ENCODE data around the gene SMIM38.

Gene SMIM38

GRCh38 chr11:69125861-69126260, 29.9 kb upstream of the SMIM38 start:
- Histone ChIP-seq H3K27me3 (ENCODE audit: insufficient read depth, low read length) (no peaks in the 10 kb centered on the region; the same call in 1 of the 2 replicates), H3K36me3 (ENCODE audit: insufficient read depth, low read length) (no peaks in the 10 kb centered on the region), H3K9ac (ENCODE audit: low read length) (no peak overlapping the region), H3K4me2 (ENCODE audit: low read length) (no peak overlapping the region), H3K9me3 (ENCODE audit: low read length) (no peaks in the 10 kb centered on the region; the same call in 1 of the 2 replicates), H2AFZ (ENCODE audit: low read length) (no peak overlapping the region), H3K27ac (ENCODE audit: low read depth, low read length, poor library complexity, severe bottlenecking) (no peak overlapping the region), H3K4me3 (ENCODE audit: low read depth, low read length, poor library complexity, severe bottlenecking) (no peak overlapping the region), H3K9me2 (ENCODE audit: low read depth, low read length) (no peaks in the 10 kb centered on the region), H3F3A (ENCODE audit: insufficient read depth, low read length) (no peaks in the 10 kb centered on the region), H4K20me1 (ENCODE audit: insufficient read depth, low read length) (no peaks in the 10 kb centered on the region), H3K79me2 (ENCODE audit: insufficient read depth, low read length) (no peaks in the 10 kb centered on the region), H3K4me1 (ENCODE audit: insufficient read depth, low read length, severe bottlenecking) (no peaks in the 10 kb centered on the region)
- TF ChIP-seq CTCF (IDR thresholded peaks at IDR 0.05; ENCODE audit: low read length) (no peak), EZH2 (IDR thresholded peaks at IDR 0.05; ENCODE audit: borderline replicate concordance, low read length) (no peak)

GRCh38 chr11:69126286-69126685, 29.4 kb upstream of the SMIM38 start:
- Histone ChIP-seq H2AFZ (ENCODE audit: low read length) (no peak overlapping the region), H3F3A (ENCODE audit: insufficient read depth, low read length) (no peaks in the 10 kb centered on the region), H4K20me1 (ENCODE audit: insufficient read depth, low read length) (no peaks in the 10 kb centered on the region), H3K79me2 (ENCODE audit: insufficient read depth, low read length) (no peaks in the 10 kb centered on the region), H3K9ac (ENCODE audit: low read length) (no peak overlapping the region), H3K4me3 (ENCODE audit: low read depth, low read length, poor library complexity, severe bottlenecking) (no peak overlapping the region), H3K4me1 (ENCODE audit: insufficient read depth, low read length, severe bottlenecking) (no peaks in the 10 kb centered on the region), H3K9me3 (ENCODE audit: low read length) (no peaks in the 10 kb centered on the region; the same call in 1 of the 2 replicates), H3K27ac (ENCODE audit: low read depth, low read length, poor library complexity, severe bottlenecking) (no peak overlapping the region), H3K27me3 (ENCODE audit: insufficient read depth, low read length) (no peaks in the 10 kb centered on the region; the same call in 1 of the 2 replicates), H3K9me2 (ENCODE audit: low read depth, low read length) (no peaks in the 10 kb centered on the region), H3K36me3 (ENCODE audit: insufficient read depth, low read length) (no peaks in the 10 kb centered on the region), H3K4me2 (ENCODE audit: low read length) (no peak overlapping the region)
- TF ChIP-seq EZH2 (IDR thresholded peaks at IDR 0.05; ENCODE audit: borderline replicate concordance, low read length) = no peak
- no peak for TF ChIP-seq CTCF (IDR thresholded peaks at IDR 0.05; ENCODE audit: low read length)

- no peaks in the 10 kb centered on the region; the same call in 1 of the 2 replicates for H3K27me3 ChIP-seq (ENCODE audit: insufficient read depth, low read length)
- H2AFZ ChIP-seq (ENCODE audit: low read length) = no peak overlapping the region
- H3F3A ChIP-seq (ENCODE audit: insufficient read depth, low read length) = no peaks in the 10 kb centered on the region
- no peak overlapping the region for H3K27ac ChIP-seq (ENCODE audit: low read depth, low read length, poor library complexity, severe bottlenecking)
- H3K4me3 ChIP-seq (ENCODE audit: low read depth, low read length, poor library complexity, severe bottlenecking) = no peak overlapping the region
- TF ChIP-seq CTCF (IDR thresholded peaks at IDR 0.05; ENCODE audit: low read length) (no peak), EZH2 (IDR thresholded peaks at IDR 0.05; ENCODE audit: borderline replicate concordance, low read length) (no peak)
- H3K36me3 ChIP-seq (ENCODE audit: insufficient read depth, low read length) = no peaks in the 10 kb centered on the region
- no peak overlapping the region for H3K9ac ChIP-seq (ENCODE audit: low read length)
- H3K79me2 ChIP-seq (ENCODE audit: insufficient read depth, low read length) = no peaks in the 10 kb centered on the region
- no peaks in the 10 kb centered on the region for H3K9me2 ChIP-seq (ENCODE audit: low read depth, low read length)
- no peaks in the 10 kb centered on the region for H4K20me1 ChIP-seq (ENCODE audit: insufficient read depth, low read length)
- no peaks in the 10 kb centered on the region; the same call in 1 of the 2 replicates for H3K9me3 ChIP-seq (ENCODE audit: low read length)
- H3K4me1 ChIP-seq (ENCODE audit: insufficient read depth, low read length, severe bottlenecking) = no peaks in the 10 kb centered on the region
- H3K4me2 ChIP-seq (ENCODE audit: low read length) = no peak overlapping the region
Measured at GRCh38 chr11:69127081-69127850, 28.5 kb upstream of the SMIM38 start.
